Endodermal cell (in vitro differentiated cells): ENCODE results near the gene ITSN1. TPM values are rescaled to one million over a fixed set of nuclear protein-coding genes. Genes with fewer than 3 reads are reported as not detected.

Source experiments
- DNase-seq: peaks from one replicate; pipeline ENCODE4 v3.0.0-alpha.2; 2017
- H3K27ac ChIP-seq: 2 replicates; pipeline ENCODE4 v1.5.1; 2013; ENCODE audit warnings: mild to moderate bottlenecking, low read depth, low read length, moderate library complexity
- H3K27me3 ChIP-seq: 2 replicates; pipeline ENCODE4 v1.6.1; 2013; ENCODE audit warnings: mild to moderate bottlenecking, low read length, moderate library complexity; ENCODE audit not compliant: insufficient read depth, control insufficient read depth, poor library complexity, severe bottlenecking
- H3K36me3 ChIP-seq: 2 replicates; pipeline ENCODE4 v1.7.0; 2013; ENCODE audit warnings: mild to moderate bottlenecking, low read length, moderate library complexity; ENCODE audit not compliant: control insufficient read depth, insufficient read depth
- H3K4me1 ChIP-seq: one replicate; pipeline ENCODE4 v1.7.0; 2013; ENCODE audit warnings: low read length; ENCODE audit not compliant: control insufficient read depth, insufficient read depth
- H3K4me3 ChIP-seq: 2 replicates; pipeline ENCODE4 v1.5.1; 2013; ENCODE audit warnings: mild to moderate bottlenecking, low read length, moderate library complexity
- H3K9ac ChIP-seq: 2 replicates; pipeline ENCODE4 v1.6.1; 2013; ENCODE audit warnings: mild to moderate bottlenecking, low read length, moderate library complexity; ENCODE audit not compliant: poor library complexity, severe bottlenecking; ENCODE audit errors: extremely low read depth
- H3K9me3 ChIP-seq: 2 replicates; pipeline ENCODE4 v1.6.1; 2013; ENCODE audit warnings: mild to moderate bottlenecking, low read length, moderate library complexity; ENCODE audit not compliant: control insufficient read depth
- H3K27ac Mint-ChIP-seq: 2 replicates; pipeline ENCODE4 v1.8.0; 2020; ENCODE audit warnings: mixed read lengths
- H3K27me3 Mint-ChIP-seq: 2 replicates; pipeline ENCODE4 v1.8.0; 2021; ENCODE audit warnings: mild to moderate bottlenecking, mixed read lengths; ENCODE audit not compliant: insufficient read depth
- H3K36me3 Mint-ChIP-seq: 2 replicates; pipeline ENCODE4 v1.8.0; 2020; ENCODE audit warnings: low read depth, mixed read lengths
- H3K4me1 Mint-ChIP-seq: 2 replicates; pipeline ENCODE4 v1.8.0; 2020; ENCODE audit warnings: mixed read lengths
- H3K4me3 Mint-ChIP-seq: 2 replicates; pipeline ENCODE4 v1.8.0; 2020; ENCODE audit warnings: mild to moderate bottlenecking, moderate library complexity, mixed read lengths
- H3K9me3 Mint-ChIP-seq: 2 replicates; pipeline ENCODE4 v1.8.0; 2020; ENCODE audit warnings: mild to moderate bottlenecking, mixed read lengths
- CTCF ChIP-seq: fragments of 200-600 bp; sonication (generic); conservative IDR thresholded peaks from 2 replicates; pipeline ENCODE4 v1.5.0; 2021; ENCODE audit warnings: antibody characterized with exemption, mild to moderate bottlenecking
- WGBS, 2 experiments: methylation state at CpG; one replicate each; pipeline versions ENCODE4 v1.1.5 to v1.1.7; 2013; ENCODE audit warnings: missing lambda C conversion rate in 2 of 2, mixed read lengths in 1 of 2; ENCODE audit not compliant: insufficient coverage in 1 of 2, insufficient read length in 1 of 2; 5-methylcytosine and 5-hydroxymethylcytosine counted together
- total RNA-seq, 2 donors: library from RNA; stranded (reverse); fragmentation: NEBNext Ultra II Directional in 1 of 2; extraction: Animal tissue kit (Norgen Biotek cat#: 25700) in 1 of 2; gene quantifications; 2 replicates in 1 of 2; 3 replicates in 1 of 2; pipeline ENCODE4 v1.2.1, GENCODE V29; 2021

ITSN1 gene
- total RNA-seq, 2 donors from 2014 or later, result 89.6 to 104 TPM

GRCh38 chr21:33641352-33642026, 812 bp upstream of the ITSN1 start, which contains the start of gene CRYZL1:
Gene CRYZL1 (minus strand): TSS chr21:33641741. CDS start chr21:33631551, 10,190 bp downstream.
- Mint-ChIP-seq H3K4me1 (peaks cover 21% of the 10 kb centered on the region), H3K4me3 (peak within 1 kb of the TSS; percentile 88), H3K27me3 (no peaks in the 10 kb centered on the region), H3K36me3 (peaks cover 12% of the 10 kb centered on the region), H3K27ac (peak within 1 kb of the TSS; percentile 95), H3K9me3 (no peaks in the 10 kb centered on the region)
- 0% methylated on average over 7 to 38 of the region's 38 CpGs for WGBS, 2 experiments
- H3K9me3 ChIP-seq, result no peaks in the 10 kb centered on the region
- H3K4me1 ChIP-seq, result peaks cover 8% of the 10 kb centered on the region
- no peaks in the 10 kb centered on the region for H3K27me3 ChIP-seq
- peak within 1 kb of the TSS; percentile 90 for H3K27ac ChIP-seq
- peak within 1 kb of the TSS; percentile 95 for H3K4me3 ChIP-seq
- H3K9ac ChIP-seq, result peak within 1 kb of the TSS; percentile 72
- peaks cover 8% of the 10 kb centered on the region for H3K36me3 ChIP-seq
- no peak for TF ChIP-seq CTCF
- peak; percentile 100 for DNase-seq

- 0% methylated on average over 14 to 78 of the region's 78 CpGs for WGBS, 2 experiments
- no peaks in the 10 kb centered on the region for H3K27me3 Mint-ChIP-seq
- peak overlapping the region; percentile 95 for H3K27ac Mint-ChIP-seq
- peaks cover 3% of the 10 kb centered on the region for H3K36me3 Mint-ChIP-seq
- peak overlapping the region; percentile 88 for H3K4me3 Mint-ChIP-seq
- peaks cover 5% of the 10 kb centered on the region for H3K36me3 ChIP-seq
- DNase-seq, result peak; percentile 77
- H3K9me3 Mint-ChIP-seq, result no peaks in the 10 kb centered on the region
- peak overlapping the region; percentile 83 for H3K9ac ChIP-seq
- no peaks in the 10 kb centered on the region for H3K27me3 ChIP-seq
- H3K4me1 ChIP-seq, result peaks cover 8% of the 10 kb centered on the region
- no peak for TF ChIP-seq CTCF
- no peaks in the 10 kb centered on the region for H3K9me3 ChIP-seq
- peaks cover 21% of the 10 kb centered on the region for H3K4me1 Mint-ChIP-seq
- H3K4me3 ChIP-seq, result peak overlapping the region; percentile 95
- H3K27ac ChIP-seq, result peak overlapping the region; percentile 73
Measured at GRCh38 chr21:33642896-33643657, 776 bp downstream of the ITSN1 start.

GRCh38 chr21:33643658-33644311, 1.5 kb downstream of the ITSN1 start:
- Mint-ChIP-seq H3K27ac (peak overlapping the region; percentile 95), H3K36me3 (peaks cover 5% of the 10 kb centered on the region), H3K4me3 (peak overlapping the region; percentile 88), H3K27me3 (no peaks in the 10 kb centered on the region), H3K9me3 (no peaks in the 10 kb centered on the region), H3K4me1 (peaks cover 21% of the 10 kb centered on the region)
- Histone ChIP-seq H3K9me3 (no peaks in the 10 kb centered on the region), H3K36me3 (peaks cover under 1% of the 10 kb centered on the region), H3K4me1 (peaks cover 8% of the 10 kb centered on the region), H3K4me3 (peak overlapping the region; percentile 91), H3K27me3 (no peaks in the 10 kb centered on the region), H3K9ac (peak overlapping the region; percentile 83), H3K27ac (peak overlapping the region; percentile 9)
- no peak for TF ChIP-seq CTCF
- DNase-seq, result peak; percentile 54
- 0 to 1% methylated on average over 1 to 6 of the region's 7 CpGs for WGBS, 2 experiments
